ENCODE results near the gene PAM. TPM values are rescaled to one million over a fixed set of nuclear protein-coding genes. Genes with fewer than 3 reads are reported as not detected.

PAM gene
- total RNA-seq, 4 donors from 2014 or later: 41.5 to 92.8 (median 48.2) TPM

DNA sequence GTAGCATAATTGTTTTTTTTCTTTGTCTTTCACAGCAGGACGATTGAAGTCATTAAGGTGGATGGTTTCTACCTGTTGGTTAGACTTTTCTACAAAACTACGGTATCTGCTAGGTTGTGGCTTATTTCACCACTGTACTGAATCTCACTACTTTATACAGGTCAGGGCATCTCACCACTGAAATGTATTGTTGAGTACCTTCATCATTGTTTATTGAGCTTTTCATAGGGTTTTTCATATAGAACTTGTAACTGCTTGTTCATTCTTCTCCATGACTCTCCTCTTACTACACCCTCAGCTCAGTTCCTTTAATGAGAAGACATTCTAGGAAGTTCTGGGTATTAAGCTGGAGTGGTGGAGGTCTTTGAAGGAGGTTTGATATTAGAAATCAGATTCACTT, 75.1 kb downstream of the PAM start:
- no peaks in the 10 kb centered on the region for H3K27me3 ChIP-seq
- H3K4me3 ChIP-seq: no peak overlapping the region
- H3K36me3 ChIP-seq: no peaks in the 10 kb centered on the region
- WGBS: 91% methylated on average over 2 of the region's 2 CpGs
- no peak overlapping the region for H3K27ac ChIP-seq
- peaks cover 4% of the 10 kb centered on the region for H3K4me1 ChIP-seq
- H3K9me3 ChIP-seq: no peaks in the 10 kb centered on the region
- no peak for DNase-seq (ENCODE audit: low spot score in 2 of 2)
- TF ChIP-seq EP300 (IDR thresholded peaks at IDR 0.05): no peak
- TF ChIP-seq POLR2AphosphoS5 (IDR thresholded peaks at IDR 0.05): no peak
- TF ChIP-seq CTCF (IDR thresholded peaks at IDR 0.05): no peak
- no peak for TF ChIP-seq POLR2A (IDR thresholded peaks at IDR 0.05)

- Histone ChIP-seq H3K27me3 (no peaks in the 10 kb centered on the region), H3K4me1 (peaks cover 4% of the 10 kb centered on the region), H3K27ac (no peak overlapping the region), H3K36me3 (no peaks in the 10 kb centered on the region), H3K4me3 (no peak overlapping the region), H3K9me3 (no peaks in the 10 kb centered on the region)
- no peak for DNase-seq (ENCODE audit: low spot score in 2 of 2)
- TF ChIP-seq EP300 (IDR thresholded peaks at IDR 0.05): no peak
- no peak for TF ChIP-seq CTCF (IDR thresholded peaks at IDR 0.05)
- TF ChIP-seq POLR2A (IDR thresholded peaks at IDR 0.05): no peak
- no peak for TF ChIP-seq POLR2AphosphoS5 (IDR thresholded peaks at IDR 0.05)
These were observed 77.3 kb downstream of the PAM start for GRCh38 chr5:102832445-102832844.

GRCh38 chr5:102833146-102833545, 78.0 kb downstream of the PAM start:
- H3K4me3 ChIP-seq: no peak overlapping the region
- peaks cover 4% of the 10 kb centered on the region for H3K4me1 ChIP-seq
- no peaks in the 10 kb centered on the region for H3K27me3 ChIP-seq
- DNase-seq (ENCODE audit: low spot score in 2 of 2): no peak
- H3K36me3 ChIP-seq: no peaks in the 10 kb centered on the region
- H3K27ac ChIP-seq: no peak overlapping the region
- no peaks in the 10 kb centered on the region for H3K9me3 ChIP-seq
- TF ChIP-seq EP300 (IDR thresholded peaks at IDR 0.05): no peak
- TF ChIP-seq POLR2A (IDR thresholded peaks at IDR 0.05): no peak
- TF ChIP-seq CTCF (IDR thresholded peaks at IDR 0.05): no peak
- TF ChIP-seq POLR2AphosphoS5 (IDR thresholded peaks at IDR 0.05): no peak
- WGBS: 69% methylated on average over 1 of the region's 1 CpG

DNA sequence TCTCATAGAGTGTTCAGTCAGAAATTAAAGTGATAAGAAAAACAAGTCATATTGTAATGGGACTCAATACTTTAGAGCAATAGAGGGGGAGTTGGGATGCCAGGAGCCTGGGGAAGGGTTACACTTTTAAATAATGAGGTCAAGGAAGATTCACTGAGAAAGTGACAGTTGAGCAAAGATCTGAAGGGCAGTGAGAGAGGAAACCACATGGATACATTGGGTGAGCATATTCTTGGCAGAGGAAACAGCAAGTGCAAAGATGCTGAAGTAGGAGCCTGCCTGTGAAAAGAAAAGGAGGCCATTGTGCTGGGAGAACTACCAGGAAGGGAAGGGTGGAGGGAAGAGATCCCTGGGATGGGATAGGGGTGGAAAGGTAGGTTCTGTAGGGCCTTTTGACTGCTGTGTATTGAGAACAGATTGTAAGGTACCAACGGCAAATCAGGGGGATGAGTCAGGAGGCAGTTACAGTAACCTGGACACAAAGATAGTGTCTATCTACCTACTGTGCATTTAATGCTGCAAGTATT, 79.4 kb downstream of the PAM start:
- no peak overlapping the region for H3K4me3 ChIP-seq
- H3K36me3 ChIP-seq: no peaks in the 10 kb centered on the region
- H3K4me1 ChIP-seq: peaks cover 4% of the 10 kb centered on the region
- H3K27me3 ChIP-seq: no peaks in the 10 kb centered on the region
- 92% methylated on average over 1 of the region's 1 CpG for WGBS
- TF ChIP-seq CTCF (IDR thresholded peaks at IDR 0.05) (no peak), POLR2AphosphoS5 (IDR thresholded peaks at IDR 0.05) (no peak), POLR2A (IDR thresholded peaks at IDR 0.05) (no peak), EP300 (IDR thresholded peaks at IDR 0.05) (no peak)
- no peak for DNase-seq (ENCODE audit: low spot score in 2 of 2)
- no peak overlapping the region for H3K27ac ChIP-seq
- no peaks in the 10 kb centered on the region for H3K9me3 ChIP-seq

- WGBS: 94% methylated on average over 2 of the region's 2 CpGs
- H3K36me3 ChIP-seq: no peaks in the 10 kb centered on the region
- DNase-seq (ENCODE audit: low spot score in 2 of 2): no peak
These were observed 80.6 kb downstream of the PAM start for GRCh38 chr5:102835717-102836116.

More at GRCh38 chr5:102835717-102836116, 80.6 kb downstream of the PAM start:
- H3K9me3 ChIP-seq: no peaks in the 10 kb centered on the region
- H3K4me1 ChIP-seq: peaks cover 4% of the 10 kb centered on the region
- TF ChIP-seq POLR2AphosphoS5 (IDR thresholded peaks at IDR 0.05) (no peak), POLR2A (IDR thresholded peaks at IDR 0.05) (no peak), EP300 (IDR thresholded peaks at IDR 0.05) (no peak), CTCF (IDR thresholded peaks at IDR 0.05) (no peak)
- no peak overlapping the region for H3K27ac ChIP-seq
- H3K27me3 ChIP-seq: no peaks in the 10 kb centered on the region
- no peak overlapping the region for H3K4me3 ChIP-seq
